Liver (tissue), 9 donors: Measurements from ENCODE around the gene SFXN5. TPM values are rescaled to one million over a fixed set of nuclear protein-coding genes. Genes with fewer than 3 reads are reported as not detected.

Experiments
- DNase-seq: peaks from one replicate; pipeline ENCODE4 v3.0.0-alpha.2; 2017; ENCODE audit warnings: low spot score
- H3K27ac ChIP-seq, 2 donors: one replicate each; pipeline ENCODE4 v1.7.0; 2013; ENCODE audit warnings: inconsistent platforms in 2 of 2, low read length in 2 of 2, control low read depth in 1 of 2, low read depth in 1 of 2, mild to moderate bottlenecking in 1 of 2
- H3K27me3 ChIP-seq, 4 donors: one replicate each; pipeline versions ENCODE4 v1.6.1 to v1.7.0; 2013; ENCODE audit warnings: low read length in 3 of 4, inconsistent platforms in 1 of 4, mild to moderate bottlenecking in 1 of 4, moderate library complexity in 1 of 4; ENCODE audit not compliant: control insufficient read depth in 4 of 4, insufficient read depth in 4 of 4
- H3K36me3 ChIP-seq, 4 donors: one replicate each; pipeline versions ENCODE4 v1.6.1 to v1.7.0; 2013; ENCODE audit warnings: low read length in 3 of 4, mild to moderate bottlenecking in 3 of 4, low read depth in 1 of 4, moderate library complexity in 1 of 4; ENCODE audit not compliant: control insufficient read depth in 4 of 4, insufficient read depth in 3 of 4
- H3K4me1 ChIP-seq, 4 donors: one replicate each; pipeline versions ENCODE4 v1.6.1 to v1.7.0; 2013; ENCODE audit warnings: low read length in 3 of 4, mild to moderate bottlenecking in 3 of 4, moderate library complexity in 1 of 4; ENCODE audit not compliant: control insufficient read depth in 4 of 4, insufficient read depth in 4 of 4
- H3K4me3 ChIP-seq, 3 donors: one replicate each; pipeline versions ENCODE4 v1.6.1 to v1.7.0; 2013; ENCODE audit warnings: low read length in 3 of 3, control low read depth in 1 of 3, low read depth in 1 of 3, mild to moderate bottlenecking in 1 of 3
- H3K9ac ChIP-seq, 2 donors: one replicate each; pipeline ENCODE4 v1.7.0; 2013; ENCODE audit warnings: low read length in 2 of 2, mild to moderate bottlenecking in 2 of 2, moderate library complexity in 2 of 2, control low read depth in 1 of 2, low read depth in 1 of 2
- H3K9me3 ChIP-seq, 4 donors: one replicate each; pipeline versions ENCODE4 v1.6.1 to v1.7.0; 2013; ENCODE audit warnings: low read length in 3 of 4; ENCODE audit not compliant: control insufficient read depth in 4 of 4
- EGR1 ChIP-seq, 2 donors: IDR thresholded peaks; 2 replicates each; pipeline ENCODE4 v1.6.1; 2016 to 2018; ENCODE audit warnings: antibody characterized with exemption in 2 of 2, low read depth in 2 of 2
- FOXA2 ChIP-seq: IDR thresholded peaks from 2 replicates; pipeline ENCODE4 v1.6.1; 2016; ENCODE audit warnings: antibody characterized with exemption
- HNF4A ChIP-seq, 2 donors: conservative IDR thresholded peaks; 2 replicates each; pipeline ENCODE4 v1.6.1; 2016; ENCODE audit warnings: antibody characterized with exemption in 2 of 2, mild to moderate bottlenecking in 2 of 2
- HNF4G ChIP-seq: IDR thresholded peaks from 2 replicates; pipeline ENCODE4 v1.6.1; 2016; ENCODE audit warnings: antibody characterized with exemption
- JUND ChIP-seq, 2 donors: IDR thresholded peaks; 2 replicates each; pipeline ENCODE4 v1.6.1; 2016; ENCODE audit warnings: antibody characterized with exemption in 2 of 2
- NR2F2 ChIP-seq: IDR thresholded peaks from 2 replicates; pipeline ENCODE4 v1.6.1; 2016; ENCODE audit warnings: antibody characterized with exemption
- RAD21 ChIP-seq, 2 donors: IDR thresholded peaks; 2 replicates each; pipeline ENCODE4 v1.6.1; 2016; ENCODE audit warnings: antibody characterized with exemption in 2 of 2, mild to moderate bottlenecking in 2 of 2
- RXRA ChIP-seq, 2 donors: IDR thresholded peaks; 2 replicates each; pipeline ENCODE4 v1.6.1; 2017 to 2018; ENCODE audit warnings: antibody characterized with exemption in 2 of 2, mild to moderate bottlenecking in 1 of 2
- SP1 ChIP-seq: IDR thresholded peaks from 2 replicates; pipeline ENCODE4 v1.6.1; 2018; ENCODE audit warnings: antibody characterized with exemption, mild to moderate bottlenecking
- TAF1 ChIP-seq: conservative IDR thresholded peaks from 2 replicates; pipeline ENCODE4 v1.6.1; 2016; ENCODE audit warnings: antibody characterized with exemption, mild to moderate bottlenecking
- YY1 ChIP-seq: IDR thresholded peaks from 2 replicates; pipeline ENCODE4 v1.6.1; 2016; ENCODE audit warnings: antibody characterized with exemption, mild to moderate bottlenecking
- WGBS: extraction: QIAGEN DNeasy Blood & Tissue Kit; methylation state at CpG from one replicate; pipeline ENCODE4 v1.1.7; 2013; 5-methylcytosine and 5-hydroxymethylcytosine counted together
- polyA plus RNA-seq, 2 donors: library from polyadenylated mRNA; stranded (reverse) in 1 of 2; unstranded in 1 of 2; fragments of 200-250 nt in 1 of 2; fragments of >200 nt in 1 of 2; fragmentation: Nextera tagmentation in 1 of 2; extraction: Ambion mirVana in 1 of 2; gene quantifications; one replicate each; pipeline versions ENCODE4 v1.2.1 to v1.2.3, GENCODE V29; 2013 to 2015
- total RNA-seq, 2 donors: library from RNA; depleted of rRNA; stranded (reverse); fragments of >200 nt; gene quantifications; one replicate each; pipeline ENCODE4 v1.2.3, GENCODE V29; 2014
- TF ChIP-seq, protein P1 (sequence below): IDR thresholded peaks from 2 replicates; pipeline ENCODE4 v1.6.1; 2016; ENCODE audit warnings: antibody characterized with exemption, mild to moderate bottlenecking
- TF ChIP-seq, protein P2 (sequence below): IDR thresholded peaks from 2 replicates; pipeline ENCODE4 v1.6.1; 2016; ENCODE audit warnings: antibody characterized with exemption
- donor health status: healthy.
- donor health status: healthy.
- donor health status: healthy.
- donor health status: healthy.
- donor health status: healthy.

The SFXN5 gene
- total and polyA plus RNA-seq, 4 donors = 23.3 to 58.2 (median 29.5) TPM

- Histone ChIP-seq H3K4me1 (peaks cover 17 to 80% (median 55%) of the 10 kb centered on the region in 4 donors), H3K4me3 (no peak overlapping the region), H3K9me3 (no peaks in the 10 kb centered on the region), H3K27ac (peak overlapping the region in 1 of 2 donors; percentile 77), H3K9ac (no peak overlapping the region), H3K27me3 (no peaks in the 10 kb centered on the region), H3K36me3 (peaks cover 0 to 7% (median 4%) of the 10 kb centered on the region in 4 donors)
- TF ChIP-seq, protein P1, sequence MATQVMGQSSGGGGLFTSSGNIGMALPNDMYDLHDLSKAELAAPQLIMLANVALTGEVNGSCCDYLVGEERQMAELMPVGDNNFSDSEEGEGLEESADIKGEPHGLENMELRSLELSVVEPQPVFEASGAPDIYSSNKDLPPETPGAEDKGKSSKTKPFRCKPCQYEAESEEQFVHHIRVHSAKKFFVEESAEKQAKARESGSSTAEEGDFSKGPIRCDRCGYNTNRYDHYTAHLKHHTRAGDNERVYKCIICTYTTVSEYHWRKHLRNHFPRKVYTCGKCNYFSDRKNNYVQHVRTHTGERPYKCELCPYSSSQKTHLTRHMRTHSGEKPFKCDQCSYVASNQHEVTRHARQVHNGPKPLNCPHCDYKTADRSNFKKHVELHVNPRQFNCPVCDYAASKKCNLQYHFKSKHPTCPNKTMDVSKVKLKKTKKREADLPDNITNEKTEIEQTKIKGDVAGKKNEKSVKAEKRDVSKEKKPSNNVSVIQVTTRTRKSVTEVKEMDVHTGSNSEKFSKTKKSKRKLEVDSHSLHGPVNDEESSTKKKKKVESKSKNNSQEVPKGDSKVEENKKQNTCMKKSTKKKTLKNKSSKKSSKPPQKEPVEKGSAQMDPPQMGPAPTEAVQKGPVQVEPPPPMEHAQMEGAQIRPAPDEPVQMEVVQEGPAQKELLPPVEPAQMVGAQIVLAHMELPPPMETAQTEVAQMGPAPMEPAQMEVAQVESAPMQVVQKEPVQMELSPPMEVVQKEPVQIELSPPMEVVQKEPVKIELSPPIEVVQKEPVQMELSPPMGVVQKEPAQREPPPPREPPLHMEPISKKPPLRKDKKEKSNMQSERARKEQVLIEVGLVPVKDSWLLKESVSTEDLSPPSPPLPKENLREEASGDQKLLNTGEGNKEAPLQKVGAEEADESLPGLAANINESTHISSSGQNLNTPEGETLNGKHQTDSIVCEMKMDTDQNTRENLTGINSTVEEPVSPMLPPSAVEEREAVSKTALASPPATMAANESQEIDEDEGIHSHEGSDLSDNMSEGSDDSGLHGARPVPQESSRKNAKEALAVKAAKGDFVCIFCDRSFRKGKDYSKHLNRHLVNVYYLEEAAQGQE = no peak
- TF ChIP-seq HNF4A (conservative IDR thresholded peaks at IDR 0.05) (no peak), NR2F2 (no peak), RAD21 (IDR thresholded peaks at IDR 0.05) (no peak), TAF1 (no peak)
- TF ChIP-seq, protein P2, sequence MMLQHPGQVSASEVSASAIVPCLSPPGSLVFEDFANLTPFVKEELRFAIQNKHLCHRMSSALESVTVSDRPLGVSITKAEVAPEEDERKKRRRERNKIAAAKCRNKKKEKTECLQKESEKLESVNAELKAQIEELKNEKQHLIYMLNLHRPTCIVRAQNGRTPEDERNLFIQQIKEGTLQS = no peak
- DNase-seq = no peak
- WGBS = 91% methylated on average over 13 of the region's 13 CpGs
Observed at GRCh38 chr2:72990695-72991438, 80.6 kb downstream of the SFXN5 start.

GRCh38 chr2:72989770-72990556 lies 81.5 kb downstream of the SFXN5 start:
- TF ChIP-seq RAD21 (IDR thresholded peaks at IDR 0.05) = peak in 1 of 2 donors; percentile 29
- TF ChIP-seq, protein P1 = no peak
- no peak for TF ChIP-seq HNF4G
- TF ChIP-seq EGR1 (IDR thresholded peaks at IDR 0.05; ENCODE audit: low read depth in 2 of 2) = peak in 1 of 2 donors; percentile 75
- peak in 1 of 2 donors; percentile 5 for TF ChIP-seq HNF4A (conservative IDR thresholded peaks at IDR 0.05)
- TF ChIP-seq RXRA (IDR thresholded peaks at IDR 0.05) = peak in 1 of 2 donors; percentile 12
- no peak for TF ChIP-seq FOXA2
- TF ChIP-seq JUND (IDR thresholded peaks at IDR 0.05) = no peak
- TF ChIP-seq SP1 = peak; percentile 29
- no peak for TF ChIP-seq YY1
- H3K4me3 ChIP-seq = no peak overlapping the region
- peaks cover 20 to 85% (median 58%) of the 10 kb centered on the region in 4 donors for H3K4me1 ChIP-seq
- peak overlapping the region in 1 of 2 donors; percentile 24 for H3K9ac ChIP-seq
- H3K36me3 ChIP-seq = peaks cover 0 to 7% (median 3%) of the 10 kb centered on the region in 4 donors
- H3K9me3 ChIP-seq = no peaks in the 10 kb centered on the region
- peak overlapping the region; percentile 75 to 77 for H3K27ac ChIP-seq
- H3K27me3 ChIP-seq = no peaks in the 10 kb centered on the region
- no peak for DNase-seq
- WGBS = 86% methylated on average over 26 of the region's 26 CpGs
